ENCODE data around the gene DUSP22. TPM values are rescaled to one million over a fixed set of nuclear protein-coding genes. Genes with fewer than 3 reads are reported as not detected.

DUSP22 gene
- total RNA-seq, 1 experiment from 2014 or later, result 18.6 TPM

GRCh38 chr6:317060-317447, 24.8 kb downstream of the DUSP22 start:
- Mint-ChIP-seq H3K27ac (ENCODE audit: unreplicated experiment) (no peak overlapping the region), H3K27me3 (ENCODE audit: insufficient read depth, unreplicated experiment) (no peaks in the 10 kb centered on the region), H3K9me3 (ENCODE audit: unreplicated experiment) (no peaks in the 10 kb centered on the region), H3K4me3 (ENCODE audit: unreplicated experiment) (no peak overlapping the region), H3K4me1 (ENCODE audit: low read depth, unreplicated experiment) (no peaks in the 10 kb centered on the region), H3K36me3 (ENCODE audit: insufficient read depth, unreplicated experiment) (no peaks in the 10 kb centered on the region)
- ChIA-PET CTCF (no interaction called here), POLR2A (no interaction called here)
- Histone ChIP-seq H3K4me1 (no peaks in the 10 kb centered on the region), H3K4me3 (ENCODE audit: low read depth, low read length) (no peak overlapping the region), H3K36me3 (ENCODE audit: control insufficient read depth, insufficient read depth, low read length) (no peaks in the 10 kb centered on the region), H3K9me3 (no peaks in the 10 kb centered on the region), H3K27me3 (replicated peaks; ENCODE audit: control insufficient read depth, insufficient read depth, low read length) (no peaks in the 10 kb centered on the region)
- no peak for TF ChIP-seq CTCF (IDR thresholded peaks at IDR 0.05; ENCODE audit: insufficient read depth in 1 of 2, low read depth in 1 of 2, low read length in 1 of 2, severe bottlenecking in 1 of 2, unreplicated experiment in 1 of 2)
- no peak for DNase-seq
- BruUV-seq (replicated peaks), result no TSS peak
- intact Hi-C loops (cut with micrococcal nuclease; ENCODE audit: unreplicated experiment), result no loop called here

- no peak overlapping the region for H3K4me3 ChIP-seq (ENCODE audit: low read depth, low read length)
- POLR2A ChIA-PET, result no interaction called here
- H3K9me3 ChIP-seq, result no peaks in the 10 kb centered on the region
Observed at GRCh38 chr6:317448-318144, 25.3 kb downstream of the DUSP22 start.

GRCh38 chr6:318243-318890, 26.1 kb downstream of the DUSP22 start:
- ChIA-PET POLR2A (no interaction called here), CTCF (no interaction called here)
- Histone ChIP-seq H3K27me3 (replicated peaks; ENCODE audit: control insufficient read depth, insufficient read depth, low read length) (no peaks in the 10 kb centered on the region), H3K4me1 (no peaks in the 10 kb centered on the region), H3K9me3 (no peaks in the 10 kb centered on the region), H3K4me3 (ENCODE audit: low read depth, low read length) (no peak overlapping the region), H3K36me3 (ENCODE audit: control insufficient read depth, insufficient read depth, low read length) (no peaks in the 10 kb centered on the region)
- peak in 1 of 2 experiments; percentile 27 for DNase-seq
- intact Hi-C loops (cut with micrococcal nuclease; ENCODE audit: unreplicated experiment), result no loop called here
- TF ChIP-seq CTCF (IDR thresholded peaks at IDR 0.05; ENCODE audit: insufficient read depth in 1 of 2, low read depth in 1 of 2, low read length in 1 of 2, severe bottlenecking in 1 of 2, unreplicated experiment in 1 of 2), result no peak
- BruUV-seq (replicated peaks), result no TSS peak
- H3K27me3 Mint-ChIP-seq (ENCODE audit: insufficient read depth, unreplicated experiment), result no peaks in the 10 kb centered on the region
- H3K27ac Mint-ChIP-seq (ENCODE audit: unreplicated experiment), result no peak overlapping the region
- H3K4me1 Mint-ChIP-seq (ENCODE audit: low read depth, unreplicated experiment), result no peaks in the 10 kb centered on the region
- H3K4me3 Mint-ChIP-seq (ENCODE audit: unreplicated experiment), result no peak overlapping the region
- H3K9me3 Mint-ChIP-seq (ENCODE audit: unreplicated experiment), result no peaks in the 10 kb centered on the region
- H3K36me3 Mint-ChIP-seq (ENCODE audit: insufficient read depth, unreplicated experiment), result no peaks in the 10 kb centered on the region

More at GRCh38 chr6:317448-318144, 25.3 kb downstream of the DUSP22 start:
- no peaks in the 10 kb centered on the region for H3K4me1 ChIP-seq
- BruUV-seq (replicated peaks), result no TSS peak
- no peak for TF ChIP-seq CTCF (IDR thresholded peaks at IDR 0.05; ENCODE audit: insufficient read depth in 1 of 2, low read depth in 1 of 2, low read length in 1 of 2, severe bottlenecking in 1 of 2, unreplicated experiment in 1 of 2)
- no peaks in the 10 kb centered on the region for H3K4me1 Mint-ChIP-seq (ENCODE audit: low read depth, unreplicated experiment)
- H3K4me3 Mint-ChIP-seq (ENCODE audit: unreplicated experiment), result no peak overlapping the region
- CTCF ChIA-PET, result no interaction called here
- peak in 1 of 2 experiments; percentile 29 for DNase-seq
- intact Hi-C loops (cut with micrococcal nuclease; ENCODE audit: unreplicated experiment), result no loop called here
- H3K36me3 ChIP-seq (ENCODE audit: control insufficient read depth, insufficient read depth, low read length), result no peaks in the 10 kb centered on the region
- H3K9me3 Mint-ChIP-seq (ENCODE audit: unreplicated experiment), result no peaks in the 10 kb centered on the region
- H3K27me3 Mint-ChIP-seq (ENCODE audit: insufficient read depth, unreplicated experiment), result no peaks in the 10 kb centered on the region
- H3K27ac Mint-ChIP-seq (ENCODE audit: unreplicated experiment), result no peak overlapping the region
- no peaks in the 10 kb centered on the region for H3K27me3 ChIP-seq (replicated peaks; ENCODE audit: control insufficient read depth, insufficient read depth, low read length)
- H3K36me3 Mint-ChIP-seq (ENCODE audit: insufficient read depth, unreplicated experiment), result no peaks in the 10 kb centered on the region
